Measurements from ENCODE around the gene PARD3B.

DNA sequence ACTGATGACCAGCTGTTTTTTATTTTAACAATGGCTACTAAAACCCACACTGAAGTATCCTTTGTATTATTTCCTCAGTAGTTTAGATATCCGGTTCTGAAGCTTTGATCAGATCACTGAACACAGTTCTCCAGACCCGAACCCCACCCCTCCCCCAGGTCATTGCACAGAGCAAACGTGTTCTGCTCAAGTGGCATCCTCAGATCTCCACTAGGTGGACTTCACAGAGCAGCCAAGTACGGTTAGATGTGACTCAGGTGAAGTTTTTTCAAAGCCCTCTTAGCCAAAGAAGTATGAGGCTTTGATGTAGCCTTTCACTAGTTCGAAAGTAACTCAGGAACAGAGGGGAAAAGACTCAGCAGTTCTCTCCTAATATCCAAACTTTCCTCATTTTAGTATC lies 994.3 kb downstream of the PARD3B start:
- TF ChIP-seq EP300 (IDR thresholded peaks at IDR 0.05; ENCODE audit: borderline replicate concordance in 1 of 2, control insufficient read depth in 1 of 2, low read depth in 2 of 2, low read length in 2 of 2) (no peak), BHLHE40 (IDR thresholded peaks at IDR 0.05; ENCODE audit: borderline replicate concordance in 1 of 2, low read depth in 2 of 2, low read length in 1 of 2) (no peak), POLR2AphosphoS5 (IDR thresholded peaks at IDR 0.05; ENCODE audit: low read length) (no peak), NBN (IDR thresholded peaks at IDR 0.05) (no peak), MYB (IDR thresholded peaks at IDR 0.05; ENCODE audit: borderline replicate concordance, low read depth, low read length) (no peak), ZNF24 (IDR thresholded peaks at IDR 0.05) (no peak)
- TF ChIP-seq, protein P1, sequence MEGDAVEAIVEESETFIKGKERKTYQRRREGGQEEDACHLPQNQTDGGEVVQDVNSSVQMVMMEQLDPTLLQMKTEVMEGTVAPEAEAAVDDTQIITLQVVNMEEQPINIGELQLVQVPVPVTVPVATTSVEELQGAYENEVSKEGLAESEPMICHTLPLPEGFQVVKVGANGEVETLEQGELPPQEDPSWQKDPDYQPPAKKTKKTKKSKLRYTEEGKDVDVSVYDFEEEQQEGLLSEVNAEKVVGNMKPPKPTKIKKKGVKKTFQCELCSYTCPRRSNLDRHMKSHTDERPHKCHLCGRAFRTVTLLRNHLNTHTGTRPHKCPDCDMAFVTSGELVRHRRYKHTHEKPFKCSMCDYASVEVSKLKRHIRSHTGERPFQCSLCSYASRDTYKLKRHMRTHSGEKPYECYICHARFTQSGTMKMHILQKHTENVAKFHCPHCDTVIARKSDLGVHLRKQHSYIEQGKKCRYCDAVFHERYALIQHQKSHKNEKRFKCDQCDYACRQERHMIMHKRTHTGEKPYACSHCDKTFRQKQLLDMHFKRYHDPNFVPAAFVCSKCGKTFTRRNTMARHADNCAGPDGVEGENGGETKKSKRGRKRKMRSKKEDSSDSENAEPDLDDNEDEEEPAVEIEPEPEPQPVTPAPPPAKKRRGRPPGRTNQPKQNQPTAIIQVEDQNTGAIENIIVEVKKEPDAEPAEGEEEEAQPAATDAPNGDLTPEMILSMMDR (IDR thresholded peaks at IDR 0.05 in 2 of 3, conservative IDR thresholded peaks at IDR 0.05 in 1 of 3; ENCODE audit: control insufficient read depth in 2 of 3, extremely low read depth in 1 of 3, insufficient read depth in 1 of 3, low read depth in 3 of 3, low read length in 3 of 3) = no peak
- TF ChIP-seq, protein P2, sequence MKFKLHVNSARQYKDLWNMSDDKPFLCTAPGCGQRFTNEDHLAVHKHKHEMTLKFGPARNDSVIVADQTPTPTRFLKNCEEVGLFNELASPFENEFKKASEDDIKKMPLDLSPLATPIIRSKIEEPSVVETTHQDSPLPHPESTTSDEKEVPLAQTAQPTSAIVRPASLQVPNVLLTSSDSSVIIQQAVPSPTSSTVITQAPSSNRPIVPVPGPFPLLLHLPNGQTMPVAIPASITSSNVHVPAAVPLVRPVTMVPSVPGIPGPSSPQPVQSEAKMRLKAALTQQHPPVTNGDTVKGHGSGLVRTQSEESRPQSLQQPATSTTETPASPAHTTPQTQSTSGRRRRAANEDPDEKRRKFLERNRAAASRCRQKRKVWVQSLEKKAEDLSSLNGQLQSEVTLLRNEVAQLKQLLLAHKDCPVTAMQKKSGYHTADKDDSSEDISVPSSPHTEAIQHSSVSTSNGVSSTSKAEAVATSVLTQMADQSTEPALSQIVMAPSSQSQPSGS (IDR thresholded peaks at IDR 0.05; ENCODE audit: low read length) = no peak
- TF ChIP-seq, protein P3, sequence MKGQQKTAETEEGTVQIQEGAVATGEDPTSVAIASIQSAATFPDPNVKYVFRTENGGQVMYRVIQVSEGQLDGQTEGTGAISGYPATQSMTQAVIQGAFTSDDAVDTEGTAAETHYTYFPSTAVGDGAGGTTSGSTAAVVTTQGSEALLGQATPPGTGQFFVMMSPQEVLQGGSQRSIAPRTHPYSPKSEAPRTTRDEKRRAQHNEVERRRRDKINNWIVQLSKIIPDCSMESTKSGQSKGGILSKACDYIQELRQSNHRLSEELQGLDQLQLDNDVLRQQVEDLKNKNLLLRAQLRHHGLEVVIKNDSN (IDR thresholded peaks at IDR 0.05; ENCODE audit: borderline replicate concordance, extremely low read length, insufficient read depth, low read depth, low read length) = no peak
